GM19324 (cell line): ENCODE data around the gene YAE1.
"Not testable (repeated sequence)": the region's sequence is repeated elsewhere in the genome, so short reads cannot be mapped to it uniquely, and the experiment has no call there.

Source experiments
- ATAC-seq: cut with Tn5 transposase; IDR thresholded peaks from one replicate; pipeline ENCODE4 v1.9.1; 2021; ENCODE audit warnings: mild to moderate bottlenecking, moderate library complexity; ENCODE audit not compliant: unreplicated experiment, low FRiP score

YAE1 gene, protein sequence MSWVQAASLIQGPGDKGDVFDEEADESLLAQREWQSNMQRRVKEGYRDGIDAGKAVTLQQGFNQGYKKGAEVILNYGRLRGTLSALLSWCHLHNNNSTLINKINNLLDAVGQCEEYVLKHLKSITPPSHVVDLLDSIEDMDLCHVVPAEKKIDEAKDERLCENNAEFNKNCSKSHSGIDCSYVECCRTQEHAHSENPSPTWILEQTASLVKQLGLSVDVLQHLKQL

DNA sequence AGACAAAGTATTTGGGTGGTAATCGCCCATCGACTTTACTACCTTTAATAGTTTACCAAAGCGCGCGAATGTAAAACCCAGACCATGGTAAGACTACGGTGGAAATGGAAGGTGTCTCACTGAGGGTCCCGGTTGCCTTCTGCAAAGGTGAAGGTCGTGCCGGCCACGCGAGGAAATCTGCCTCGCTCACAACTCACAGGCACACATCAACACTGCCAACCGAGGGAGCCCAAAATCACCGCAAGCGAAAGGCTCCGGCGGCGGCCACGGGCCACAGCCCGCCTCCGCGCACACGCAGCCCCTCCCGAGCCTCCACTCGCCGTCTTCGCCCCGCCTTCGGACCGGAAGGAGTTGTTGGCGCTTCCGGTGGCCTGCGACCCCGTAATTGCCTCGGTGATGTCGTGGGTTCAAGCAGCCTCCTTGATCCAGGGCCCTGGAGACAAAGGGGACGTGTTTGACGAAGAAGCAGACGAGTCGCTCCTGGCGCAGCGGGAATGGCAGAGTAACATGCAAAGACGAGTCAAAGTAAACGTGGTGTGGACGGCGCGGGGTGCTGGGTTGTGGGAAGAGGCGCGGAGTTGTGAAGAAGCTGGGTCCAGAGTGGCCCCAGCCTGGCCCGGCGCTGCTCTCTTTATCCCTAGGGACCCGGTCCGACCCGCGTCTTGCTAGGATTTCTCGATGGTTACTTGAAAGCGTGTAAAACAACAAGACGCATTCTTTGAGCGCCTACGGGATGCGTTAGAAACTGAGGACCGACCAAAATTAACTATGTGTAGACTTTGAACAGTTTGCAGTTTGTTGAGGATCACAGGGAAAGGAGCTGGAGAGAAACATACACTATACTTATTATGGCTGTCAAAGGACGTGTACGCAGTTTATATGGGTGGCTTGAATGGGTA is at the start of gene YAE1:
Gene YAE1, plus strand, starts transcription at position 382 of the 899 bp plus-strand sequence. Its CDS starts 15 bp downstream, at position 397.
- ATAC-seq: peak; percentile 99

DNA sequence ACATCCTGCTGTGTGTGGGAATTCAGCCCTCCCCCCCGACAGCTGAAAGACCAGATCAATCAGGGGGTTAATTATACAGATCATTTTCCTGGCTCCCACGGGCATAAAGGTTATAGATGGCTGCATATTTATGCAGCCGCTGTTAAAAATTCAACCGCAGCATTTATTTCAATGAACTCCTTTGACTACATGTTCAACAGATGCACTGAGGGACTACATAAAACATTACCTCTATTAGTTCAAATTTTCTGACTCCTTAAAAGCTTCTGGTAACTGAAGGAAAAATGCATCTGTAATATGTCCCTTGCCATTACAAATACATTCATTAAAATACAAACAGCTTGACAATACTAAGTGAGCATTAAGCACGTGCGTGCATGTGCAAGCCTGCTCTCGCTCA is 49.7 kb upstream of the YAE1 start:
- ATAC-seq: no peak

- ATAC-seq: no peak
Observed at GRCh38 chr7:39517240-39517639, 49.0 kb upstream of the YAE1 start.

DNA sequence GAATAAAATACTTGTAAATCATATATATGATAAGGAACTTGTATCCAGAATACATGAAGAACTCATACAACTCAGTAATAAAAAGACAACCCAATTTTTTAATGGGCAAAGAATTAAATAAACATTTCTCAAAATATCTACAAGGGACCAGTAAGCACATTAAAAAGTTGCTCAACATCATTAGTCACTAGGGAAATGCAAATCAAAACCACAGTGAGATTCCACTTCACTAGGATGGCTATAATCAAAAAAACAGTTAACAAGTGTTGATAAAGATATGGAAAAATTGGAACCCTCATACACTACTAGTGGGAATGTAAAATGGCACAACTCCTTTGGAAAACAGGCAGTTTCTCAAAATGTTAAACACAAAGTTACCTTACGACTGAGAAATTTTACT is 40.3 kb upstream of the YAE1 start:
- no peak for ATAC-seq

DNA sequence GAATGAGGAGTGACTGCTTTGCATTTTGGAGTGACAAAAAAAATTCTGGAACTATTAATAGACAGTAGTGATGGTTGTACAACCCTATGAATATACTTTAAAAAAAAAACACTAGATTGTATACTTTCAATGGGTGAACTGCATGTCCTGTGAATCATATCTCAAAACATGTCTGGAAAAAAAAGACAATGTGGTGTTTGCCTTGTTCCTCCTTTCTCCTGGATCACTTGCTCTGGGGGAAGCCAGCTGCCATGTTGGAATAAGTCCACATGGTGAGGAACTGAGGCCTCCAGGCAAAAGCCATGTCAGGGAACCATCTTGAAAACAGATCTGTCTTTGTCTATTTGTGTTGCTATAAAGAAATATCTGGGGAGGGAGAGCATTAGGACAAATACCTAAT is 39.5 kb upstream of the YAE1 start:
- no peak for ATAC-seq

DNA sequence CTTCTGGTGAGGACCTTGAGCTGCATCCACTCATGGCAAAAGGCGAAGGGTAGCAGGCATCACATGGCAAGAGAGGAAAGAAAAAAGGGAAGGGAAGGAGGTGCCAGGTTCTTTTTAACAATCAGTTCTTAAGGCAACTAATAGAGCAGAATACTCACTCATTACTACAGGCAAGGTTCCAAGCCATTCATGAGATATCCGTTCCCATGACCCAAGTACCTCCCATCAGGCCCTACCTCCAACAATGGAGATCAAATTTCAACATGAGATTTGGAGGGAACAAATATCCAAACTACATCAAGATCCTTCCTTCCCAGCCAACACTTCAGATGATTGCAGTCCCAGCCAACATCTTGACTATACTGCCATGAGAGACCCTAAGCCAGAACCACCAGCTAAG is 38.9 kb upstream of the YAE1 start:
- no peak for ATAC-seq

DNA sequence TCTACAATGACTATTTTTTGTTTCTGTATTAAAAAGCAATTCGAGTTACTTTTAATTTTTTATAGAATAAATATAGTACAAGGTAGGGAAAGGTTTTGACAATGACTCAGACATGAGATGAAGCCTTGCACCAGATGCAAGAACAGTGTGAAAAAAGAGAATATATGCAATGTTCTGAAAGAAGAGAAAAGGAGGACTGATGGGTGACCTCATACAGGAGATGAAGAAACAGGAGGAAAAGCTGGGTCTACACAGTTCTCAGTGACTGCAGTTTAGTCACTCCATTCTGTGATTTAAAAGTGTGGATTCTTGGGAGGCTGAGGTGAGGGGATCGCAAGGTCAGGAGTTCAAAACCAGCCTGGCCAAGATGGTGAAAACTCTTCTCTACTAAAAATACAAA is 38.3 kb upstream of the YAE1 start:
- ATAC-seq: no peak

DNA sequence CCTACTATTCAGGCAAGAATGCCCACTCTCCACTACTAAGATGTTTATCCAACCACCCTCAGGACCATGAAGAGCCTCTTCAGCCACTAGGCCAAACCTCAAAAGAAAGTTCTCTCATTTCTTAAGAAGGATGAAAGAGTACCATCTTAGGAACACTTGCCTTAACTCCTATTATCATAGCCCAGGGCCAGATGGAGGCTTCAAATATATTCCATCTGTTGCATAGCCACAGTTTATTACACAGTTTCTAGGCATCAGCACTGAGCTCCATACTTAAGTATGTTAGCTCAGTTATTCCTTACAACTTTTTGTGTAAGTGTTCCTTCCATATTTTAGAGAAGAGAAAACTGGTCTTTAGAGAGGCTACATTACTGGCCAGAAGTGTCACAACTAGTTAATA is 37.4 kb upstream of the YAE1 start:
- no peak for ATAC-seq

DNA sequence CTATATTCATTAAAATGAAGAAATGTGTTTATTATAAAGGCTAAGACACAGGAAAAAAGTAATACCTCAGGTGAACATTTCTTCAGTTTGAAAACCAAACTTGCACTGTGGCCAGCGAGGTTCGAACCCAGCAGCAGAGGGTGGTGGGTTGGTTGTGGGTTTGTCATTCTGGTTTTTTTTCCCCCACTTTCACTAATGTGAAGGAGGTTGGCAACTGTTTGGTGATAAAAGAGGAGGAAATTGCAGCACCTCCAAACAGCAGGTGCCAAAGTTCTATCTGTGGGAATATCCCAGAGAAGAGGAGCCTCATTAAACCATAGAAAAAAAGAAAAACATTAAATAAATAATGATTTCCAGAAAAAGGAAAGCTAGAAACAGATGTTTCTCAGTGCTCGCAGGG is 36.6 kb upstream of the YAE1 start:
- ATAC-seq: no peak

DNA sequence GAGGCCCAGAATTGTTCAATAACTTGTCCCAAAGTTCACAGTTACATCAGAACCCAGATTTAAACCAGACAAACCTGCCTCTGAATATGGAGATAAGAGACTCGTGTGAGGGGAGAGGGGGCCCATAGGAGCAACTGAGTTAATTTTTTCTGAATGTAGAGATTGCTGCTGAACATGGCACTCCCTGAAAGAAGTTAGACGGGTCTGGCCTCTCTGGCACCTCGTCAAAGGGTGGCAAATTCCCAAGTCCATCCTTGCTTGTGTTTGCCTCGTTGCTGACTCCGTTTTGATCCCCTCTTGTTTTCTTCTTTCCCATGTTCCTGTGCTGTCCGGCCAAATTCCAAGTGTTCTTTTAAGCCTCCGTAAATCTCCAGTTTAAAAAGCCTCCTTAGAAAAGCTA is 35.2 kb upstream of the YAE1 start:
- no peak for ATAC-seq

- ATAC-seq: no peak
Observed at GRCh38 chr7:39531818-39532217, 34.4 kb upstream of the YAE1 start.

DNA sequence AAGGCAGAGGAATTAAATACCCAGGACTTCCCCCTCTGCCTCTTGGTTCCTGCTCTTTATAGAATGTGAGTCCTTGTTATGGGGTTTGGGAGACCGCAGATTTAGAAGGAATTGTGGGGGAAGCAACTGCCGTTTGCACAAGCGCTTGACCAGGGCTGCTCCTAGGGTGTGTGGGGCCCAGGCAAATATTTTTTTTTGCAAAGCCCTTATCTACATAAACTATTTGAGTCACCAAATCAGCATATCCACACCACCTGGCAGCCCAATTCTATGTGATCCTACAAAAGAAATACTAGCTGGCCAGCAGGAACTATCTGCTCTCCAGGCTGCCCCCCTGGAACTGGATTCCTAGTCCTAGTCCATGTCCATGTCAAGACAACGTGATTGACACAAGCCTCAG is 33.4 kb upstream of the YAE1 start:
- ATAC-seq: no peak

GRCh38 chr7:39534599-39534998 is 31.6 kb upstream of the YAE1 start:
- ATAC-seq: no peak

DNA sequence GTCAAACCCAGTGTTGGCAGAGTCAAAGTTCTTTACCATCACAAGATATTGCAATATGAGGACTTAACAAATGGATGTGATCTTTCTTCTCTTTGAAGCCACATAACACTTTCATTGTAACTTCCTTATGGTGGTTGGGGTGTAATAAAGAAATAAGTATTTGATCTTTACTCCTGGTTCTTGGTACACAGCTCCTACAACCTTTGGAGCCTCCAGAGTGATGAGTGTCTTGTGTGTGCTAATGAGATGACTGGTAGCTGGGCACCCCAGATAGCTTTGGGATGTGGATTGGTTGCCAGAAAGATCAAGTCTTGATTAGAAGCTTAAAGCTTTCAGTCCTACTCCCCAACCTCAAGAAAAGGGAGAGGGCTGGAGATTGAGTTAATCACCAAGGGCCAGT is 31.1 kb upstream of the YAE1 start:
- ATAC-seq: no peak

DNA sequence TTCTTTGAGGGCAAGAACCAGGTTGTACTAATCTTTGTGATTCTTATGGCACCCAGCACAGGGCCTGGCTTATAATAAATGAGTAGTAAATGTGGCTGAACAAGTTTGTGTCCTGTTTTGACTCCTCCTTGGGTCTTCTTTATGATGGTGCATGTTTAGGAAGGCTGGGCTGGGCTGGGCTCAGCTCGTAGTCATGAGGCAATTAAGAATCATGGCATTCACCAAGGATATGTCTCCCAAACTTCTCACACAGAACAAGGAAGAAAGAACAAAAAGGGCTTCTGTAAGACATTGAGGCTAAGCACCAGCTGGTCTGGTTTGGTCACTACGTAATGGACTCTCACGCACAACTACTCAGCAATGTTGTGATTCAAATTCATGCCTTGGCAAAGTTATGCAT is 30.5 kb upstream of the YAE1 start:
- ATAC-seq: no peak

- ATAC-seq: no peak
Observed at GRCh38 chr7:39536951-39537350, 29.3 kb upstream of the YAE1 start.

DNA sequence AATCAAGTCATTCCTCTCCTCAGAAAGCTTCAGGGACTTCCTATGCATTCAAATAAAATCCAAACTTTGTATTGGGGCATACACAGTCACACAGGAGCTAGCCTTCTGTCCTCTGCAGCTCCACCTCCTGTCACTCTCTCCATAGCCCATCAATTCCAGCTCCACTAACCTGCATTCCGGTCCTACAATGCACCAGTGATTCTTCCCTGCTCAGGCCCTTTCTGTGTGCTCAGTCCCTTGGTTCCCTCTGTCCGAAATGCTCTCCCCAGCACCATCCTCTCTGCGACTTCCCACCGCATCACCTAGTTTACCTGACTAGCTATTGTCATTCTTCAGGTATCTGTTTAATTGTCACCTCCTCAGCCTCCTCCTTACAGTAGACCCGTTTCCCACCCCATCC is 26.4 kb upstream of the YAE1 start:
- no peak for ATAC-seq

GRCh38 chr7:39540320-39540719 is 25.9 kb upstream of the YAE1 start:
- no peak for ATAC-seq

- ATAC-seq: no peak
Observed at GRCh38 chr7:39541511-39541910, 24.7 kb upstream of the YAE1 start.

DNA sequence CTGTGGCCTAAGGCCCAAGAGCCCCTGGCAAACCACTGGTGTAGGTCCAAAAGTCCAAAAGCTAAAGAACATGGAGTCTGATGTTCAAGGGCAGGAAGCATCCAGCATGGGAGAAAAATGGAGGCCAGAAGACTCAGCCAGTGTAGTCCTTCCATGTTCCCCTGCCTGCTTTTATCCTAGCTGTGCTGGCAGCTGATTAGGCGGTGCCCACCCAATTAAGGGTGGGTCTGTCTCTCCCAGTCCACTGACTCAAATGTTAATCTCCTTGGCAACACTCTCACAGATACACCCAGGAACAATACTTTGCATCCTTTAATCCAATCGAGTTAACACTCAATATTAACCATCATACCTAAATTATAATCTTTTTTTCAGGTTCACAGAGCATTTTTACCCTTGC is 21.4 kb upstream of the YAE1 start:
- ATAC-seq: not testable (repeated sequence)

DNA sequence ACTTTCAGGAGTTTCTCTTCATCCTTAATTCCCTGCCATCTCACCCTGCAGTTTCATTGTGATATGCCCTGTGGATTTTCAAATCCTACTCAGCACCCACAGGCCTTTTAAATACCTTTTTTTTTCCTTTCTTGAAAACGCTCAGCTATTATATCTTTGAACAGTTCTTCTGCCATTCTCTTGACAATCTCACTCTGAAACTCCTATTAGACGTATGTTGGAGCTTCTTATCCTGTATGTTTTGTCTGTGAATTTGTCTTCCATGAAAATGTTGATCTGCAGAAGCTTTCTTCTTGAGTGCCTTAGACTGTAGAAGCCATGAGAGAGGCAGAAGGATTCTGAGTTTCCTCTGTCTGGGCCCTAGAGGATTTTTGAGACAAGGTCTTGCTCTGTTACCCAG is 18.9 kb upstream of the YAE1 start:
- no peak for ATAC-seq

GRCh38 chr7:39550411-39550810 is 15.8 kb upstream of the YAE1 start:
- no peak for ATAC-seq
